Measurements from ENCODE around the gene TSPAN10.

TSPAN10 gene

DNA sequence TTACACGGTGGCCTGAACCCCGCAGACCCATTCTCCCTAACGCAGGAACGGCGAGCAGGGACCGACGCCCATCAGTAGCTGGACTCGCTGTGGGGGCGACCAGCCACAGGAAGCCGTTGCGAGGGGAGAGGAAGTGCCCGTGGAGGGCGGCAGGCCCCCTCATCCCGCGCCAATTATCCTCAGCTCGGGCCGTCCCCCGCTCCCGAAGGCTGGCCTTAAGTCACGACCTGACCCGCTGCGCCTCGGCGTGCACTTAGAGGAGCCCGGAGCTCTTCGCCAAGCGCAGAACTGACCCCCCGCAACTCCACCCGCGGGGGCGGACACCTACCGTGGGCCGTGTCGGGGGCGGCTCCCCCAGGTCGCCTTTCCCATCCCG, 46.2 kb downstream of the TSPAN10 start:
- Histone ChIP-seq H3K36me3 (ENCODE audit: control insufficient read depth, insufficient read depth, low read length, severe bottlenecking) (peaks cover 26% of the 10 kb centered on the region), H3K27me3 (replicated peaks; ENCODE audit: control insufficient read depth, insufficient read depth, low read length) (no peaks in the 10 kb centered on the region), H3K4me1 (ENCODE audit: control insufficient read depth, insufficient read depth, low read length) (peaks cover 27% of the 10 kb centered on the region), H3K4me3 (ENCODE audit: low read length) (peak overlapping the region; percentile 89), H3K9ac (ENCODE audit: low read length) (peak overlapping the region; percentile 96), H3K9me3 (ENCODE audit: control insufficient read depth, low read length) (no peaks in the 10 kb centered on the region)
- DNase-seq (ENCODE audit: low read depth): no peak

DNA sequence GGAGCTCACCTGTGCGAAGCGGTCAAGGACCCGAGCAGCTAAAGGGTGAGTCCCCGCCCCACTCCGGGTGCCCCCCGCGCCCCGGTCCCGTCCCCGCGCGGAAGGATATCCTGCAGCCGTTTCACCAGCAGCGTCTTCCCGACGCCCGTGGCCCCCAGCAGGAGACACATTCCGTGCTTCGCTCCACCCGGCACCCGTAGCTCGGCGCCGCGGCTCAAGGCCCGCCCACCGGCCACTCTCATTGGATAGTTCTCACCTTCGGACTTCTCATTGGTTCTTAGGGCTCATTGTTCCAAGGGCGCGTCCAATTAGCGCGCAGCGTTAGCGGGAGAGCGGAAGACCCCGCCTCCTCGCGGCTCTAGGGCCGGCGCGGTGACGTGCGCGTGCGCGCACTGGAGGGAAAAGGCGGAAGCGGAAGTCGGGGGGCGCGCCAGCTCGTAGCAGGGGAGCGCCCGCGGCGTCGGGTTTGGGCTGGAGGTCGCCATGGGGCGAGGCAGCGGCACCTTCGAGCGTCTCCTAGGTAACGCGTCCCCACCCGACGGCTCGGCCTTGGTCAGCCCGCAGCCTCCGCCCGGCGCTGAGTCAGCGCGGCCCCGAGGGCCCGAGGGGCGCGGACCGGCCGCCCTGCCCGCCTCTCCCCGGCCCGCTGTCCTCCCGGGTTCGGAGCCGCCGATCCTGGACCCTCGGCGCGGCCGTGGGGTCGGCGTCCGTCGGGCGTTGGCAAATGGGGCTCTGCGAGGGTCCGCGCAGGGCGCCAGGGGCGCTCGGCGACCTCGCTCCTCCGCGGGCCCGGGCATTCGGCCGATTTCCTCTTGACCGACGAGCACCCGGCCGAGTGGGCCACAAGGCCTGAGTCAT, 46.8 kb downstream of the TSPAN10 start, which contains the start of the genes ARL16 and HGS:
ARL16 (minus strand) TSS at position 214 of the 858 bp plus-strand sequence; CDS start at position 170, 44 bp downstream.
HGS (plus strand) TSS at position 428 of the 858 bp plus-strand sequence; CDS start at position 484, 56 bp downstream.
- H3K4me1 ChIP-seq (ENCODE audit: control insufficient read depth, insufficient read depth, low read length): peaks cover 27% of the 10 kb centered on the region
- H3K36me3 ChIP-seq (ENCODE audit: control insufficient read depth, insufficient read depth, low read length, severe bottlenecking): peaks cover 32% of the 10 kb centered on the region
- peak; percentile 100 for DNase-seq (ENCODE audit: low read depth)

GRCh38 chr17:81684442-81684911, 47.5 kb downstream of the TSPAN10 start:
- Histone ChIP-seq H3K27me3 (replicated peaks; ENCODE audit: control insufficient read depth, insufficient read depth, low read length) (no peaks in the 10 kb centered on the region), H3K9me3 (ENCODE audit: control insufficient read depth, low read length) (no peaks in the 10 kb centered on the region), H3K4me1 (ENCODE audit: control insufficient read depth, insufficient read depth, low read length) (peaks cover 27% of the 10 kb centered on the region), H3K4me3 (ENCODE audit: low read length) (peak overlapping the region; percentile 89), H3K36me3 (ENCODE audit: control insufficient read depth, insufficient read depth, low read length, severe bottlenecking) (peaks cover 38% of the 10 kb centered on the region), H3K9ac (ENCODE audit: low read length) (peak overlapping the region; percentile 90)
- DNase-seq (ENCODE audit: low read depth): peak; percentile 87

More for the DNA sequence above, 46.8 kb downstream of the TSPAN10 start, which contains the start of the genes ARL16 and HGS:
- Histone ChIP-seq H3K27me3 (replicated peaks; ENCODE audit: control insufficient read depth, insufficient read depth, low read length) (no peaks in the 10 kb centered on the region), H3K9me3 (ENCODE audit: control insufficient read depth, low read length) (no peaks in the 10 kb centered on the region), H3K9ac (ENCODE audit: low read length) (peak within 1 kb of the TSS; percentile 96), H3K4me3 (ENCODE audit: low read length) (peak within 1 kb of the TSS; percentile 89)

- peak overlapping the region; percentile 90 for H3K9ac ChIP-seq (ENCODE audit: low read length)
- peak overlapping the region; percentile 89 for H3K4me3 ChIP-seq (ENCODE audit: low read length)
- H3K36me3 ChIP-seq (ENCODE audit: control insufficient read depth, insufficient read depth, low read length, severe bottlenecking): peaks cover 45% of the 10 kb centered on the region
- DNase-seq (ENCODE audit: low read depth): peak; percentile 64
- no peaks in the 10 kb centered on the region for H3K9me3 ChIP-seq (ENCODE audit: control insufficient read depth, low read length)
- H3K27me3 ChIP-seq (replicated peaks; ENCODE audit: control insufficient read depth, insufficient read depth, low read length): no peaks in the 10 kb centered on the region
- H3K4me1 ChIP-seq (ENCODE audit: control insufficient read depth, insufficient read depth, low read length): peaks cover 27% of the 10 kb centered on the region
These were observed 48.1 kb downstream of the TSPAN10 start for GRCh38 chr17:81685108-81685507.

- H3K36me3 ChIP-seq (ENCODE audit: control insufficient read depth, insufficient read depth, low read length, severe bottlenecking): peaks cover 60% of the 10 kb centered on the region
- H3K9ac ChIP-seq (ENCODE audit: low read length): no peak overlapping the region
- H3K9me3 ChIP-seq (ENCODE audit: control insufficient read depth, low read length): no peaks in the 10 kb centered on the region
- H3K27me3 ChIP-seq (replicated peaks; ENCODE audit: control insufficient read depth, insufficient read depth, low read length): no peaks in the 10 kb centered on the region
- DNase-seq (ENCODE audit: low read depth): no peak
- no peak overlapping the region for H3K4me3 ChIP-seq (ENCODE audit: low read length)
- peaks cover 27% of the 10 kb centered on the region for H3K4me1 ChIP-seq (ENCODE audit: control insufficient read depth, insufficient read depth, low read length)
These were observed 49.6 kb downstream of the TSPAN10 start for GRCh38 chr17:81686614-81687013.

- H3K4me1 ChIP-seq (ENCODE audit: control insufficient read depth, insufficient read depth, low read length): peaks cover 14% of the 10 kb centered on the region
- no peaks in the 10 kb centered on the region for H3K27me3 ChIP-seq (replicated peaks; ENCODE audit: control insufficient read depth, insufficient read depth, low read length)
- peaks cover 71% of the 10 kb centered on the region for H3K36me3 ChIP-seq (ENCODE audit: control insufficient read depth, insufficient read depth, low read length, severe bottlenecking)
- no peak for DNase-seq (ENCODE audit: low read depth)
- no peaks in the 10 kb centered on the region for H3K9me3 ChIP-seq (ENCODE audit: control insufficient read depth, low read length)
- no peak overlapping the region for H3K4me3 ChIP-seq (ENCODE audit: low read length)
- H3K9ac ChIP-seq (ENCODE audit: low read length): no peak overlapping the region
These were observed 51.0 kb downstream of the TSPAN10 start for GRCh38 chr17:81687770-81688541.

DNA sequence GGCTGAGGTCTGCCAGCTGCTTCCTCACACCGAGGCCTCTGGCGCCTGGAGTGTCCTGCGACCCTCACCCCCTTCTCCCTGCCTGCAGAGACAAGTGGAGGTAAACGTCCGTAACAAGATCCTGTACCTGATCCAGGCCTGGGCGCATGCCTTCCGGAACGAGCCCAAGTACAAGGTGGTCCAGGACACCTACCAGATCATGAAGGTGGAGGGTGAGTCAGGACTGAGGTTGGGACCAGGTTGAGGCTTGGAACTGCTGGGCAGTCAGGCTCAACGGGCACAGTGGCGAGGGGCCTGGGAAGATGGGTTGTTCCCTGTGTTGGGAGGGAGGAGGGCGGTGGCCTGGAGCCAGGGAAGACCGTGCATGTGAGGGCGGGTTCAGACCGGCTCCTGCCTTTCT, 51.6 kb downstream of the TSPAN10 start:
- H3K4me3 ChIP-seq (ENCODE audit: low read length): no peak overlapping the region
- peaks cover 77% of the 10 kb centered on the region for H3K36me3 ChIP-seq (ENCODE audit: control insufficient read depth, insufficient read depth, low read length, severe bottlenecking)

DNA sequence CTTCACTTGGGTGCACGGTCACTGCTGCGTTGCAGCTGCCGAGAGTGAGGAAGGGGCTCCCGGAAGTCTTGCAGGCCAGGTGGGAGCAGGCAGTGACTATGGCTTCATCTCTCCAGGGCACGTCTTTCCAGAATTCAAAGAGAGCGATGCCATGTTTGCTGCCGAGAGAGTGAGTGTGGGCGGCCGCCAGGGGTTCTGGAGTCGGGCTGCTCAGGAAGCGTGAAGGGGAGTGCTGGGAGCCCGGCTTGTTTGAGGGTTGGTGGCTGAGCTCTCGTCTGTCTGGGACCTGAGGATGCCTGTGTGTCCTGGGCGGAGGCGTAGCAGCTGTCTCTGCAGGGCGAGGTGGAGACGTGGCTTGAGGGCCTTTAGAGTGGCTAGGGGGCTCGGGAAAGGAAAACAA, 53.1 kb downstream of the TSPAN10 start:
- peaks cover 91% of the 10 kb centered on the region for H3K36me3 ChIP-seq (ENCODE audit: control insufficient read depth, insufficient read depth, low read length, severe bottlenecking)
- no peaks in the 10 kb centered on the region for H3K9me3 ChIP-seq (ENCODE audit: control insufficient read depth, low read length)
- no peak for DNase-seq (ENCODE audit: low read depth)

More for the DNA sequence above, 51.6 kb downstream of the TSPAN10 start:
- H3K9ac ChIP-seq (ENCODE audit: low read length): no peak overlapping the region
- H3K27me3 ChIP-seq (replicated peaks; ENCODE audit: control insufficient read depth, insufficient read depth, low read length): no peaks in the 10 kb centered on the region
- H3K9me3 ChIP-seq (ENCODE audit: control insufficient read depth, low read length): no peaks in the 10 kb centered on the region
- H3K4me1 ChIP-seq (ENCODE audit: control insufficient read depth, insufficient read depth, low read length): peaks cover 13% of the 10 kb centered on the region
- DNase-seq (ENCODE audit: low read depth): no peak

DNA sequence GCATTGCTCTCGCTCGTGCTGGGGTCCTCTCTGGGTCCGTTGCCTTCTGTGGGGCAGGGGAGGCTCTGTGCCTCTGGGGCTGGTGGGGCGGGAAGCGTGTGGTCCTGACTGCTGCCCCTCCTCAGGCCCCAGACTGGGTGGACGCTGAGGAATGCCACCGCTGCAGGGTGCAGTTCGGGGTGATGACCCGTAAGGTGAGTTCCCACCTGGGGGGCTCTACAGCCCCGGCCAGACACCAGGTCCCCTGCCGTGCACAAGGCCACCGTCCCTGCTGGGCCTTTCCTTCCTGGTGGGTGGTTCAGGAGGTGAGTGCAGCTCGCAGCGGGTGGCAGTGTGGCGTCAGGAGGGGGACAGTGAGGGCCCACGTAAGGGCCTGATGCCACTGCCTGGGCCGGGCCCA, 53.6 kb downstream of the TSPAN10 start:
- no peak overlapping the region for H3K4me3 ChIP-seq (ENCODE audit: low read length)
- H3K9ac ChIP-seq (ENCODE audit: low read length): no peak overlapping the region
- no peak for DNase-seq (ENCODE audit: low read depth)
- peaks cover 96% of the 10 kb centered on the region for H3K36me3 ChIP-seq (ENCODE audit: control insufficient read depth, insufficient read depth, low read length, severe bottlenecking)
- H3K27me3 ChIP-seq (replicated peaks; ENCODE audit: control insufficient read depth, insufficient read depth, low read length): no peaks in the 10 kb centered on the region
- peaks cover 1% of the 10 kb centered on the region for H3K4me1 ChIP-seq (ENCODE audit: control insufficient read depth, insufficient read depth, low read length)
- H3K9me3 ChIP-seq (ENCODE audit: control insufficient read depth, low read length): no peaks in the 10 kb centered on the region

More for the DNA sequence above, 53.1 kb downstream of the TSPAN10 start:
- Histone ChIP-seq H3K4me1 (ENCODE audit: control insufficient read depth, insufficient read depth, low read length) (peaks cover 6% of the 10 kb centered on the region), H3K27me3 (replicated peaks; ENCODE audit: control insufficient read depth, insufficient read depth, low read length) (no peaks in the 10 kb centered on the region), H3K4me3 (ENCODE audit: low read length) (no peak overlapping the region), H3K9ac (ENCODE audit: low read length) (no peak overlapping the region)

- no peaks in the 10 kb centered on the region for H3K9me3 ChIP-seq (ENCODE audit: control insufficient read depth, low read length)
- no peaks in the 10 kb centered on the region for H3K4me1 ChIP-seq (ENCODE audit: control insufficient read depth, insufficient read depth, low read length)
- H3K9ac ChIP-seq (ENCODE audit: low read length): no peak overlapping the region
- peaks cover 97% of the 10 kb centered on the region for H3K36me3 ChIP-seq (ENCODE audit: control insufficient read depth, insufficient read depth, low read length, severe bottlenecking)
- DNase-seq (ENCODE audit: low read depth): no peak
- H3K4me3 ChIP-seq (ENCODE audit: low read length): no peak overlapping the region
- no peaks in the 10 kb centered on the region for H3K27me3 ChIP-seq (replicated peaks; ENCODE audit: control insufficient read depth, insufficient read depth, low read length)
These were observed 54.2 kb downstream of the TSPAN10 start for GRCh38 chr17:81691196-81691595.

- H3K4me1 ChIP-seq (ENCODE audit: control insufficient read depth, insufficient read depth, low read length): no peaks in the 10 kb centered on the region
- H3K36me3 ChIP-seq (ENCODE audit: control insufficient read depth, insufficient read depth, low read length, severe bottlenecking): peaks cover 97% of the 10 kb centered on the region
- DNase-seq (ENCODE audit: low read depth): no peak
- H3K27me3 ChIP-seq (replicated peaks; ENCODE audit: control insufficient read depth, insufficient read depth, low read length): no peaks in the 10 kb centered on the region
- no peak overlapping the region for H3K4me3 ChIP-seq (ENCODE audit: low read length)
- no peak overlapping the region for H3K9ac ChIP-seq (ENCODE audit: low read length)
- no peaks in the 10 kb centered on the region for H3K9me3 ChIP-seq (ENCODE audit: control insufficient read depth, low read length)
These were observed 54.6 kb downstream of the TSPAN10 start for GRCh38 chr17:81691608-81692007.

Data from adipocyte (in vitro differentiated cells).